ENCODE measurements around the gene VSIG2.

- TF ChIP-seq CTCF (IDR thresholded peaks at IDR 0.05; ENCODE audit: borderline replicate concordance, extremely low read depth, low read length, poor library complexity, severe bottlenecking) (no peak), EZH2 (IDR thresholded peaks at IDR 0.05; ENCODE audit: borderline replicate concordance, low read depth, low read length, severe bottlenecking) (no peak)
Measured at GRCh38 chr11:124769806-124770774, 18.0 kb upstream of the VSIG2 start.

Data from DND-41 (cell line).